Measurements from ENCODE around the gene SYNPO2. TPM values are rescaled to one million over a fixed set of nuclear protein-coding genes. Genes with fewer than 3 reads are reported as not detected.
"Not testable (repeated sequence)": the region's sequence is repeated elsewhere in the genome, so short reads cannot be mapped to it uniquely, and the experiment has no call there.

SYNPO2 gene
- total RNA-seq, 1 donor from 2014 or later, result 89.8 TPM

DNA sequence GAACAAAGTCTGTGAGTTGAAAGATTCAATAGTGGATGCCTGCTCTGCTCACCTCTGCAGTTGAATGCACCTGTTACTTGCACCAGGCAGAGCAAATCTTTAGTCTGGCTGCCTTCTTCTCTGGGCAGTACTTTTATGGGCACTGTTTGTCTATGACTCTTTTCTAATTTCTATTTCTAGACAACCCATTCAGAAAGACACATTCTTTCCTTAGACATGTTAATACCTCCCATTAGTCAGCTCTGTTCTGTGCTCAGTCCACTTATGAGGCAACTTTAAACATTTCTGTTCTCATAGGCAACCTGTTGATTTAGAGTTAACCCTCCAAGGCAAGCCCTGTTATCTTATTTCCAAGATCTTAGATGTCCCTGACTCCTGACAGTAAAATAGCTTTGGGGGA lies 108.9 kb downstream of the SYNPO2 start:
- DNase-seq (ENCODE audit: low spot score), result no peak

DNA sequence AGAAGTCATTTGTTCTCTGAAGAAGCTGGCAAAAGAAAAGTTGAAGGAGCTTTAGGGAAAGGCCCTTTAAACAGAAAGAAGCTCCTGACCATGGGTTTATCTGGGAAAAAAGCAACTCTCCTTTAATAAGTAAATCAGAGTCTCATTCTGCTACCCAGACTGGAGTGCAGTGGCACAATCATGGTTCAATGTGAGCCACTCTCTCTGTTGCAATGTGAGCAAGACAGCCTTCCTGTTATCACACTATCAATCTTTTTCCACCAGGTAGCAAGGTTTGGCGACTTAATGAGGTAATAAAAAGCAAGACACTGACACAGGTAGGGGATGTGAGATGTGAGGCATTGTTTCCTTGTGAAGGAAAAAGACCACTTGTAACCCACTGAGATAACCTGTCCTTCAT lies 111.3 kb downstream of the SYNPO2 start:
- DNase-seq (ENCODE audit: low spot score), result no peak

- no peak for DNase-seq (ENCODE audit: low spot score)
Observed at GRCh38 chr4:119000400-119000799, 111.7 kb downstream of the SYNPO2 start.

- no peak for DNase-seq (ENCODE audit: low spot score)
Observed at GRCh38 chr4:119002476-119002875, 113.8 kb downstream of the SYNPO2 start.

GRCh38 chr4:119003001-119003400 lies 114.3 kb downstream of the SYNPO2 start:
- DNase-seq (ENCODE audit: low spot score), result not testable (repeated sequence)

DNA sequence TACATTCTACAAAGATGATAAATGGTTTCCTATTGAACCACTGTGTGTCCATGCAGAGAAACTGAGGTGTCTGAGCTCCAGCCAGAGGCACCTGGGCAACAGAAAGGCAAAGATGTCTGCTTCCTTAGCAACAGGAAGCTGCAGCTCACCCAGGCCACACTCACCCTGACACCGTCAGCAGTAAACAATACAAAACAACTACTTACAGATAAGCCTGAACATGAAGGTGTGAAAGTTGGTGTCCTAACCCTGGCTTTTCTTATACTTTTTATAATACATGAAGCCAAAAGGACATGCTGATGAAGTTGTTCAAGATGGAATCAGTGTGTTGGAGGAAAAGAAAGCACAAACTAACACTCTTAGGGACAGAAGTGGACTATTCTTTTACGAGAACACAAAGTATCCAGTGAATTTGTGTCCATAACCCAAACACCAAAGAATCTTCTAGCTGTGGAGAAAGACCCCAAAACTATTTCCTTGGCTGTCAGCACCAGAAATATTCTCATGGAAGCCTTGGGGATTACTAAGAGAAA lies 117.3 kb downstream of the SYNPO2 start:
- DNase-seq (ENCODE audit: low spot score), result no peak

GRCh38 chr4:119008761-119009160 lies 120.1 kb downstream of the SYNPO2 start:
- no peak for DNase-seq (ENCODE audit: low spot score)

- not testable (repeated sequence) for DNase-seq (ENCODE audit: low spot score)
Observed at GRCh38 chr4:119010221-119010620, 121.6 kb downstream of the SYNPO2 start.

DNA sequence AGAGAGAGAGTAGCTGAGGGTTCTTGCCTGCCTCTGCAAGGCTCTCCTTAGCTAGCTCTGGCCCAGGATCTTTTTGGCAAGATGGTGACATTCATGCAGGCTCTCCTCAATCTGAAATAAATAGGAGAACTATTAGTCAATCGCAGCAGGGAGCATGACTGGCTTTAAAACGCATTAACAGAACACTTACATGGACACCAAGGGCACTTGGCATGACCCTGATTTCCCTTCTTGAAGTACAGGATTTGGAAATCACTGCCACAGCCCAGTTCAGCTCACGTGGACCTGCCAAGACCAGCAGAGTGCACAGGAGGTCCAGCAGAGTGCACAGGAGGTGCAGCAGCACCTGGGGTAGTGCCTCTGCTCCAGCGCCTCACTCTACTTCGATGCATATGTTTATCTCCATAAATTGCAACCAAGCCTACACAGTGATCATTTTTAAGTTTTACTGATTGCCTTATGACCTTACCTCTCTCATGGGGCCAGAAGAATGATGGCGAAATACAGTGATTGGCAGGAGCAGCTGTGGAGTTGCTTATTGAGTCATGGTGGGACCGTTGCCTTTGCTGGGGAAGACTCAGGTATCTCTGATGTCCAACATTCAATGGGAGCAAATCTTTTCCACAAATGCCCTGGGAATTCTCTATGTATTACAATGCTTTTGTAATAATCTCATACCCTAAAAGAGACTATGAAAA lies 122.4 kb downstream of the SYNPO2 start:
- DNase-seq (ENCODE audit: low spot score), result no peak

- DNase-seq (ENCODE audit: low spot score), result no peak
Observed at GRCh38 chr4:119011607-119011988, 122.9 kb downstream of the SYNPO2 start.

DNA sequence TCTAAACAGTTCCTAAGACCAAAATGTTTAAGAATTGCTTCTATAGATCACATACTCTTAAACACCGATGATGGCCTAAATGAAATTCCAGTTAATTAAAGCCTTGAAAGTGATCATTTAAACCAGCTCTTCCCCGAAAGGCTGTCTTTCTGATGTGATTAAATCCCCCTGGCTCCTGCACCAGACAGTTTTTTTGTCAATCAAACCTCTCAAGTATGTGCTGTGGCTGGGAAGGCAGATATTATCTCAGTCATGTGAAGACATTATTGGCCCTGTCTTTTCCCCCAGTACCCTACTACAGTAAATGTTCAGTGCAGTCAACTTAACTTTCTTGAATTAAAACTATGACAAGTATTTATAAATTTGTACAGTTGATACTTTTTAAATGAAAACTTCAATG lies 126.0 kb downstream of the SYNPO2 start:
- no peak for DNase-seq (ENCODE audit: low spot score)

- no peak for DNase-seq (ENCODE audit: low spot score)
Observed at GRCh38 chr4:119016636-119017035, 128.0 kb downstream of the SYNPO2 start.

GRCh38 chr4:119017636-119018035 lies 129.0 kb downstream of the SYNPO2 start:
- no peak for DNase-seq (ENCODE audit: low spot score)

DNA sequence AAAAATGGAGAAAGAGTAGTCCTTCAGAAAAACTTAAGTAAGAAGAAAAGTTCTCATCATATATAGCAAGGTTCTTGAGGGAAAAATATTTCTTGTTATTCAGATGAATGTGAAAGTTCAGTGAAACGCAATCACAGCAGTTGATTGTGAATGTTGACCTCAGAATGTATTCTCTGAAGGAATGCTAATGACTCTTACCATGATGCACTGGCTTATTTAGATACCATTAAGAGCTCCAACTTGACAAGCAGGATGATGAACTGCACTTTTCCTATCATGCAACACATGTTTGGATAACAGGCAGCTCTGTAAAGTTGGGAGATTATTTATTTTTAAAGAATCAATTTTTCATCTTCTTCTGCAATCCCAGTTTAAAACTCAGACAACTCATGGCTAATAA lies 131.5 kb downstream of the SYNPO2 start:
- no peak for DNase-seq (ENCODE audit: low spot score)

- DNase-seq (ENCODE audit: low spot score), result not testable (repeated sequence)
Observed at GRCh38 chr4:119022520-119022919, 133.9 kb downstream of the SYNPO2 start.

- no peak for DNase-seq (ENCODE audit: low spot score)
Observed at GRCh38 chr4:119024102-119024501, 135.4 kb downstream of the SYNPO2 start.

DNA sequence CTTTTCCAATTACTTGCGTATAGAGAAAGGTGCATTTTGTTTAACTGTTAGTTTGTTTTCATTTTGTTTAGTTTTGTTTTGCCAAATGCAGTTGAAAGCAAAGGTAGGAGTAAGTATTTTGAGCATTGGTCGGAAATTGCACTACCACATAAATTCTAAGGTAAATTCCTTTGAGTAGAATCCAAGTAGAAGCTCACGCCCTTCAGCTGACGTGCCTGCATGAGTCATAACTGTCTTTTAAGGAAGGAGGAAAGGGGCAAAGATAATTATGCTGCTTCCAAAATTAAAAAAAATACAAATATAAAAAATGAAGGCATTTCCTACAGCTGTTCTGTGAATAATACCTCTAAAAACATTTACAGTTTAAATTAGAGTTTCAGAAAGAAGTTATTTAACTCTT lies 136.8 kb downstream of the SYNPO2 start:
- DNase-seq (ENCODE audit: low spot score), result no peak

- DNase-seq (ENCODE audit: low spot score), result no peak
Observed at GRCh38 chr4:119025916-119026661, 137.4 kb downstream of the SYNPO2 start.

- DNase-seq (ENCODE audit: low spot score), result no peak
Observed at GRCh38 chr4:119026662-119027444, 138.2 kb downstream of the SYNPO2 start.

- DNase-seq (ENCODE audit: low spot score), result no peak
Observed at GRCh38 chr4:119027811-119028210, 139.2 kb downstream of the SYNPO2 start.

DNA sequence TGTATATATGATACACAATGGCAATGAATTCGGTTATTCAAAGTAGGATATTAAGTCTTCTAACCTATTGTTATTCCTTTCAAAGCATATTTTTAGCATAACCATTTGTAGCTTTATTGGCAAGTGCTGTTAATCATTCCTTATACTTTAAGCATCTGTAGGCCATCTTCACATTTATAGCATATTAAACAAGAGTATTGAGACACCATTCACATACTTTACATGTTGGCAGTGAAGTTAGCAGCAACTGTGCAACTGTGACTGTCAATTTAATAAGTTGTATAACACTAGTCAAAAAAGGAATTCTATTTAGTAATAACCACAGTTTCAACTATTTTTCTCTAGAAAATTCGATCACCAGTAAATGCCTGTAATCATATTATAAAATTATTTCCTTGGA lies 139.6 kb downstream of the SYNPO2 start:
- DNase-seq (ENCODE audit: low spot score), result no peak
